Measurements from ENCODE around the gene THBD. TPM values are rescaled to one million over a fixed set of nuclear protein-coding genes. Genes with fewer than 3 reads are reported as not detected.

The THBD gene
- under 1 TPM; 0.07 to 0.23 (median 0.16) TPM for total RNA-seq
- 0.06 TPM for total RNA-seq (2013)
- 0 to 8.8 (median 0.21) reads per million in 29 experiments for total RNA-seq

DNA sequence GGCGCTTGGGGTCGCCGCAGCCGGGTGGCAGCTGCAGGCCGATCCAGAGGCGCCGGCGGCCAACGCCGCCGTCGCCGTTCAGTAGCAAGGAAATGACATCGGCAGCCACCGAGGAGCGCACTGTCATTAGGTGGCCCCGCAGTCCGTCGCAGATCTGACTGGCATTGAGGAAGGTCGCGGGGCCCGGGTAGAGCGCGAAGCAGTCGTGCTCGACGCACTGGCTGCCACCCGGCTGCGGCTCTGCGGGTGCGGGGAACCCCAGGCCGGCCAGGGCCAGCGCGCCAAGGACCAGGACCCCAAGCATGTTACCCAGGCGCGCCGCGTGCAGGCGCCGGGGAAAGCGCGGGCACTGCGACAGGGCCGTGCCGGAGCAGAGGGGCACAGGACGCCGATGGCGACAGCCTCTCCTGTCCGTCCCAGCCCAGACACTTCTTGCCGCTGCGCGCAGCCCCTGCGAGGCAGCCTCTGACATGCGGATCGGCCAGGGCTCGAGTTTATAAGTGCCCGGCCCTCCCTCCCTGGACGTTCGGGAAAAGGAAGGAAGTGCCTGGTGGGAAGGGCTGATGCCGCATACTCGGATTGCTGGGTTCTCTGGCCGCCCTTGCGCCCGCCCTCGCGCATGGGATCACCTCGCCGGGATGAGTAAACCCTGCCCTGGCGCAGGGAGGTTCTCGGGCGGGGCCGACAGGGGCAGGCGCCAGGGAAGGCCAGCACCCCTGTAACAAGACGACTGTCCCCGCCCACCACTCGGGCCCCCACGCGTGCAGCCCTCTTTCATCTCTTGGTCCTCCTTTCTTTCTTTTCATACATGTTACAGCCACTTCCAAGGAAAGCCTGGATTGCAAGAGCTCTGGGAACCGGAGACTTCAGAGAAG, at the start of gene THBD:
Gene THBD (minus strand): TSS at position 472 of the 875 bp plus-strand sequence. CDS start 168 bp downstream, at position 304.
- Histone ChIP-seq H3K27me3 (replicated peaks in 1 of 2; ENCODE audit: control insufficient read depth in 2 of 2, extremely low read depth in 1 of 2, insufficient read depth in 2 of 2, low read length in 1 of 2) (peaks cover 6 to 43% of the 10 kb centered on the region in 2 experiments), H3K27ac (ENCODE audit: low read length) (no peak within 1 kb of the TSS), H3K9me3 (no peaks in the 10 kb centered on the region), H3K4me3 (ENCODE audit: control insufficient read depth in 1 of 2, extremely low read depth in 1 of 2, low read length in 1 of 2) (peak within 1 kb of the TSS in 1 of 2 donors; percentile 59), H3K36me3 (ENCODE audit: control insufficient read depth in 2 of 2, extremely low read depth in 1 of 2, insufficient read depth in 1 of 2, low read length in 1 of 2) (no peaks in the 10 kb centered on the region), H3K4me1 (ENCODE audit: control insufficient read depth in 1 of 2, extremely low read depth in 1 of 2, insufficient read depth in 2 of 2, low read length in 2 of 2) (peaks cover 8 to 28% of the 10 kb centered on the region in 2 experiments)
- ChIA-PET POLR2A (no interaction called here), CTCF (no interaction called here)
- no peaks in the 10 kb centered on the region for H3K9me3 Mint-ChIP-seq
- DNase-seq = no peak
- H3K27ac Mint-ChIP-seq = no peak within 1 kb of the TSS
- WGBS (ENCODE audit: insufficient coverage) = 1% methylated on average over 78 of the region's 79 CpGs
- no peak for ATAC-seq (replicated peaks in 1 of 4)
- no peak within 1 kb of the TSS for H3K4me3 Mint-ChIP-seq
- peaks cover 40 to 52% of the 10 kb centered on the region in 2 donors for H3K27me3 Mint-ChIP-seq
- H3K36me3 Mint-ChIP-seq = no peaks in the 10 kb centered on the region
- peaks cover 0 to 3% (median 0%) of the 10 kb centered on the region in 3 donors for H3K4me1 Mint-ChIP-seq

GRCh38 chr20:23097636-23098580, 48.4 kb upstream of the THBD start:
- Mint-ChIP-seq H3K4me3 (no peak overlapping the region), H3K4me1 (no peaks in the 10 kb centered on the region), H3K9me3 (no peaks in the 10 kb centered on the region), H3K36me3 (no peaks in the 10 kb centered on the region), H3K27ac (no peak overlapping the region), H3K27me3 (peaks cover 5% of the 10 kb centered on the region in 2 donors)
- no peak overlapping the region for H3K27ac ChIP-seq (ENCODE audit: low read length)
- H3K4me1 ChIP-seq (ENCODE audit: control insufficient read depth in 1 of 2, extremely low read depth in 1 of 2, insufficient read depth in 2 of 2, low read length in 2 of 2) = no peaks in the 10 kb centered on the region
- WGBS (ENCODE audit: insufficient coverage) = 89% methylated on average over 13 of the region's 16 CpGs
- H3K27me3 ChIP-seq (replicated peaks in 1 of 2; ENCODE audit: control insufficient read depth in 2 of 2, extremely low read depth in 1 of 2, insufficient read depth in 2 of 2, low read length in 1 of 2) = peaks cover 0 to 17% of the 10 kb centered on the region in 2 experiments
- DNase-seq = no peak
- no peaks in the 10 kb centered on the region for H3K36me3 ChIP-seq (ENCODE audit: control insufficient read depth in 2 of 2, extremely low read depth in 1 of 2, insufficient read depth in 1 of 2, low read length in 1 of 2)
- no peaks in the 10 kb centered on the region for H3K9me3 ChIP-seq
- no peak for ATAC-seq (replicated peaks in 1 of 4)
- POLR2A ChIA-PET = no interaction called here
- CTCF ChIA-PET = no interaction called here
- no peak overlapping the region for H3K4me3 ChIP-seq (ENCODE audit: control insufficient read depth in 1 of 2, extremely low read depth in 1 of 2, low read length in 1 of 2)

- ATAC-seq (replicated peaks in 1 of 4) (no peak), DNase-seq (no peak)
- H3K9me3 ChIP-seq = no peaks in the 10 kb centered on the region
- peaks cover 0 to 17% of the 10 kb centered on the region in 2 experiments for H3K27me3 ChIP-seq (replicated peaks in 1 of 2; ENCODE audit: control insufficient read depth in 2 of 2, extremely low read depth in 1 of 2, insufficient read depth in 2 of 2, low read length in 1 of 2)
- Mint-ChIP-seq H3K36me3 (no peaks in the 10 kb centered on the region), H3K27me3 (peaks cover 5% of the 10 kb centered on the region in 2 donors), H3K9me3 (no peaks in the 10 kb centered on the region), H3K4me1 (no peaks in the 10 kb centered on the region), H3K4me3 (no peak overlapping the region), H3K27ac (no peak overlapping the region)
- 84% methylated on average over 9 of the region's 11 CpGs for WGBS (ENCODE audit: insufficient coverage)
- no peak overlapping the region for H3K4me3 ChIP-seq (ENCODE audit: control insufficient read depth in 1 of 2, extremely low read depth in 1 of 2, low read length in 1 of 2)
- H3K36me3 ChIP-seq (ENCODE audit: control insufficient read depth in 2 of 2, extremely low read depth in 1 of 2, insufficient read depth in 1 of 2, low read length in 1 of 2) = no peaks in the 10 kb centered on the region
- H3K27ac ChIP-seq (ENCODE audit: low read length) = no peak overlapping the region
- ChIA-PET CTCF (no interaction called here), POLR2A (no interaction called here)
- H3K4me1 ChIP-seq (ENCODE audit: control insufficient read depth in 1 of 2, extremely low read depth in 1 of 2, insufficient read depth in 2 of 2, low read length in 2 of 2) = no peaks in the 10 kb centered on the region
Observed at GRCh38 chr20:23096986-23097520, 47.6 kb upstream of the THBD start.

GRCh38 chr20:23096097-23096496, 46.6 kb upstream of the THBD start:
- Histone ChIP-seq H3K4me1 (ENCODE audit: control insufficient read depth in 1 of 2, extremely low read depth in 1 of 2, insufficient read depth in 2 of 2, low read length in 2 of 2) (no peaks in the 10 kb centered on the region), H3K9me3 (no peaks in the 10 kb centered on the region), H3K4me3 (ENCODE audit: control insufficient read depth in 1 of 2, extremely low read depth in 1 of 2, low read length in 1 of 2) (no peak overlapping the region), H3K27ac (ENCODE audit: low read length) (no peak overlapping the region), H3K27me3 (replicated peaks in 1 of 2; ENCODE audit: control insufficient read depth in 2 of 2, extremely low read depth in 1 of 2, insufficient read depth in 2 of 2, low read length in 1 of 2) (peaks cover 0 to 21% of the 10 kb centered on the region in 2 experiments), H3K36me3 (ENCODE audit: control insufficient read depth in 2 of 2, extremely low read depth in 1 of 2, insufficient read depth in 1 of 2, low read length in 1 of 2) (no peaks in the 10 kb centered on the region)
- Mint-ChIP-seq H3K36me3 (no peaks in the 10 kb centered on the region), H3K27ac (no peak overlapping the region), H3K9me3 (no peaks in the 10 kb centered on the region), H3K4me1 (no peaks in the 10 kb centered on the region), H3K4me3 (no peak overlapping the region), H3K27me3 (peaks cover 5% of the 10 kb centered on the region in 2 donors)
- POLR2A ChIA-PET = no interaction called here
- 91% methylated on average over 2 of the region's 3 CpGs for WGBS (ENCODE audit: insufficient coverage)
- CTCF ChIA-PET = no interaction called here
- ATAC-seq (replicated peaks in 1 of 4) (no peak), DNase-seq (no peak)

- ChIA-PET CTCF (no interaction called here), POLR2A (no interaction called here)
- 69% methylated on average over 3 of the region's 3 CpGs for WGBS (ENCODE audit: insufficient coverage)
Observed at GRCh38 chr20:23095499-23095898, 46.0 kb upstream of the THBD start.

GRCh38 chr20:23094927-23095326, 45.5 kb upstream of the THBD start:
- H3K27me3 Mint-ChIP-seq = peaks cover 5% of the 10 kb centered on the region in 2 donors
- no peak for ATAC-seq (replicated peaks in 1 of 4)

More at GRCh38 chr20:23095499-23095898, 46.0 kb upstream of the THBD start:
- no peak for ATAC-seq (replicated peaks in 1 of 4)
- Histone ChIP-seq H3K27me3 (replicated peaks in 1 of 2; ENCODE audit: control insufficient read depth in 2 of 2, extremely low read depth in 1 of 2, insufficient read depth in 2 of 2, low read length in 1 of 2) (peaks cover 0 to 21% of the 10 kb centered on the region in 2 experiments), H3K27ac (ENCODE audit: low read length) (no peak overlapping the region), H3K36me3 (ENCODE audit: control insufficient read depth in 2 of 2, extremely low read depth in 1 of 2, insufficient read depth in 1 of 2, low read length in 1 of 2) (no peaks in the 10 kb centered on the region), H3K9me3 (no peaks in the 10 kb centered on the region), H3K4me3 (ENCODE audit: control insufficient read depth in 1 of 2, extremely low read depth in 1 of 2, low read length in 1 of 2) (no peak overlapping the region), H3K4me1 (ENCODE audit: control insufficient read depth in 1 of 2, extremely low read depth in 1 of 2, insufficient read depth in 2 of 2, low read length in 2 of 2) (no peaks in the 10 kb centered on the region)
- no peak overlapping the region for H3K27ac Mint-ChIP-seq
- H3K9me3 Mint-ChIP-seq = no peaks in the 10 kb centered on the region
- no peak overlapping the region for H3K4me3 Mint-ChIP-seq
- no peak for DNase-seq
- no peaks in the 10 kb centered on the region for H3K4me1 Mint-ChIP-seq
- no peaks in the 10 kb centered on the region for H3K36me3 Mint-ChIP-seq
- peaks cover 5% of the 10 kb centered on the region in 2 donors for H3K27me3 Mint-ChIP-seq

More at GRCh38 chr20:23094927-23095326, 45.5 kb upstream of the THBD start:
- H3K36me3 Mint-ChIP-seq = no peaks in the 10 kb centered on the region
- DNase-seq = no peak
- H3K4me3 Mint-ChIP-seq = no peak overlapping the region
- Histone ChIP-seq H3K9me3 (no peaks in the 10 kb centered on the region), H3K27ac (ENCODE audit: low read length) (no peak overlapping the region), H3K4me1 (ENCODE audit: control insufficient read depth in 1 of 2, extremely low read depth in 1 of 2, insufficient read depth in 2 of 2, low read length in 2 of 2) (no peaks in the 10 kb centered on the region), H3K4me3 (ENCODE audit: control insufficient read depth in 1 of 2, extremely low read depth in 1 of 2, low read length in 1 of 2) (no peak overlapping the region), H3K36me3 (ENCODE audit: control insufficient read depth in 2 of 2, extremely low read depth in 1 of 2, insufficient read depth in 1 of 2, low read length in 1 of 2) (no peaks in the 10 kb centered on the region), H3K27me3 (replicated peaks in 1 of 2; ENCODE audit: control insufficient read depth in 2 of 2, extremely low read depth in 1 of 2, insufficient read depth in 2 of 2, low read length in 1 of 2) (peaks cover 0 to 21% of the 10 kb centered on the region in 2 experiments)
- POLR2A ChIA-PET = no interaction called here
- H3K27ac Mint-ChIP-seq = no peak overlapping the region
- 73% methylated on average over 6 of the region's 8 CpGs for WGBS (ENCODE audit: insufficient coverage)
- no peaks in the 10 kb centered on the region for H3K4me1 Mint-ChIP-seq
- no peaks in the 10 kb centered on the region for H3K9me3 Mint-ChIP-seq
- CTCF ChIA-PET = interaction anchor here in 1 of 2 donors (0.6 kb wide), 1 partner anchor 459 kb away, joined by 5 read pairs; no protein-coding TSS in a partner anchor

Measured in T-cell (primary cell).